Measurements from ENCODE around the gene KLHL22. TPM values are rescaled to one million over a fixed set of nuclear protein-coding genes. Genes with fewer than 3 reads are reported as not detected.

The KLHL22 gene
- total and polyA plus RNA-seq, 4 donors, result 12.1 to 28.3 (median 18.8) TPM

DNA sequence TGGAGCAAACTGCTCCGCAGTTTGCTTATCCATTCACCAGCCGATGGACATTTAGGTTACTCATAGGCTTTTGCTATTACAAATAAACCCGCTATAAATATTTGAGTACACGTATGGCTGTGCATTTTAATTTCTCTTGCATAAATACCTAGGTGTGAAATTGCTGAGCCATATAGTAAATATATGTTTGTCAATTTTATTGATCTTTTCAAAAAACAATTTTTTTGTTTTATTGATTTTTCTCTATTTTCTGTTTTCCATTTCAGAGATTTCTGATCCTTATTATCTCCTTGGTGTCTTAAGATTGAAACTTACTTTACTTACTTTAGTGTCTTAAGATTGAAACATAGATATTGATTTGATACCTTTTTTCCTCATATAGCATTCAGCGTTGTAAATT is 97.2 kb downstream of the KLHL22 start:
- TF ChIP-seq, protein P1, sequence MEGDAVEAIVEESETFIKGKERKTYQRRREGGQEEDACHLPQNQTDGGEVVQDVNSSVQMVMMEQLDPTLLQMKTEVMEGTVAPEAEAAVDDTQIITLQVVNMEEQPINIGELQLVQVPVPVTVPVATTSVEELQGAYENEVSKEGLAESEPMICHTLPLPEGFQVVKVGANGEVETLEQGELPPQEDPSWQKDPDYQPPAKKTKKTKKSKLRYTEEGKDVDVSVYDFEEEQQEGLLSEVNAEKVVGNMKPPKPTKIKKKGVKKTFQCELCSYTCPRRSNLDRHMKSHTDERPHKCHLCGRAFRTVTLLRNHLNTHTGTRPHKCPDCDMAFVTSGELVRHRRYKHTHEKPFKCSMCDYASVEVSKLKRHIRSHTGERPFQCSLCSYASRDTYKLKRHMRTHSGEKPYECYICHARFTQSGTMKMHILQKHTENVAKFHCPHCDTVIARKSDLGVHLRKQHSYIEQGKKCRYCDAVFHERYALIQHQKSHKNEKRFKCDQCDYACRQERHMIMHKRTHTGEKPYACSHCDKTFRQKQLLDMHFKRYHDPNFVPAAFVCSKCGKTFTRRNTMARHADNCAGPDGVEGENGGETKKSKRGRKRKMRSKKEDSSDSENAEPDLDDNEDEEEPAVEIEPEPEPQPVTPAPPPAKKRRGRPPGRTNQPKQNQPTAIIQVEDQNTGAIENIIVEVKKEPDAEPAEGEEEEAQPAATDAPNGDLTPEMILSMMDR (IDR thresholded peaks at IDR 0.05; ENCODE audit: control extremely low read depth, extremely low read depth), result no peak
- peaks cover 0 to 33% (median 8%) of the 10 kb centered on the region in 5 donors for H3K4me1 ChIP-seq (ENCODE audit: control insufficient read depth in 5 of 5, insufficient read depth in 5 of 5, low read length in 5 of 5)
- no peaks in the 10 kb centered on the region for H3K27me3 ChIP-seq (ENCODE audit: control insufficient read depth in 3 of 3, insufficient read depth in 3 of 3, low read length in 2 of 3)
- no peak overlapping the region for H3K4me3 ChIP-seq
- no peak overlapping the region for H3K27ac ChIP-seq (ENCODE audit: low read depth in 1 of 2, low read length in 1 of 2)
- peaks cover 0 to 15% (median 10%) of the 10 kb centered on the region in 4 donors for H3K36me3 ChIP-seq (ENCODE audit: control insufficient read depth in 4 of 4, insufficient read depth in 4 of 4, low read length in 4 of 4)
- no peak for ATAC-seq (ENCODE audit: insufficient read depth, low FRiP score)
- H3K9me3 ChIP-seq (ENCODE audit: control insufficient read depth in 4 of 4, insufficient read depth in 3 of 4, low read length in 3 of 4), result no peaks in the 10 kb centered on the region
- DNase-seq, result no peak
- no peak overlapping the region for H3K9ac ChIP-seq (ENCODE audit: insufficient read depth in 1 of 2, low read length in 2 of 2)
- WGBS, 2 donors, result 96 to 98% methylated on average over 5 of the region's 5 CpGs

DNA sequence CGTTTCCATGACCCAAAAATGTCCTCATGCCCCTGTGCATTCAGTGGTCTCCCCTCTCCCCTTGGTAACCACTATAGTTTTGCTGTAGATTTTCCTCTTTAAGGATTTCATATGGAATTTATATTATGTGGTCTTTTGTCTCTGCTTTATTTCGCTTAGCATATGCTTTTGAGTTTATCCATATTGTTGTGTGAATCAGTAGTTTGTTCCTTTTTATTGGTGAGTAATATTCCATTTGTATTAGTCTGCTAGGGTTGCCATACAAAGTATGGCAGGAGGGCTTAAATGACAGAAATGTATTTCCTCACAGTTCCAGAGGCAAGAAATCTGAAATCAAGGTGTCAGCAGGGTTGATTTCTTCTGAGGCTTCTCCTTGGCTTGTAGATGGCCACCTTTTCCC is 98.1 kb downstream of the KLHL22 start:
- no peak overlapping the region for H3K9ac ChIP-seq (ENCODE audit: insufficient read depth in 1 of 2, low read length in 2 of 2)
- H3K36me3 ChIP-seq (ENCODE audit: control insufficient read depth in 4 of 4, insufficient read depth in 4 of 4, low read length in 4 of 4), result peaks cover 0 to 10% (median 5%) of the 10 kb centered on the region in 4 donors
- H3K9me3 ChIP-seq (ENCODE audit: control insufficient read depth in 4 of 4, insufficient read depth in 3 of 4, low read length in 3 of 4), result no peaks in the 10 kb centered on the region
- no peak overlapping the region for H3K4me3 ChIP-seq
- 86 to 87% methylated on average over 2 of the region's 2 CpGs for WGBS, 2 donors
- no peaks in the 10 kb centered on the region for H3K27me3 ChIP-seq (ENCODE audit: control insufficient read depth in 3 of 3, insufficient read depth in 3 of 3, low read length in 2 of 3)
- no peak for ATAC-seq (ENCODE audit: insufficient read depth, low FRiP score)
- TF ChIP-seq, protein P1 (IDR thresholded peaks at IDR 0.05; ENCODE audit: control extremely low read depth, extremely low read depth), result no peak
- peaks cover 0 to 36% (median 8%) of the 10 kb centered on the region in 5 donors for H3K4me1 ChIP-seq (ENCODE audit: control insufficient read depth in 5 of 5, insufficient read depth in 5 of 5, low read length in 5 of 5)
- no peak for DNase-seq
- H3K27ac ChIP-seq (ENCODE audit: low read depth in 1 of 2, low read length in 1 of 2), result no peak overlapping the region

DNA sequence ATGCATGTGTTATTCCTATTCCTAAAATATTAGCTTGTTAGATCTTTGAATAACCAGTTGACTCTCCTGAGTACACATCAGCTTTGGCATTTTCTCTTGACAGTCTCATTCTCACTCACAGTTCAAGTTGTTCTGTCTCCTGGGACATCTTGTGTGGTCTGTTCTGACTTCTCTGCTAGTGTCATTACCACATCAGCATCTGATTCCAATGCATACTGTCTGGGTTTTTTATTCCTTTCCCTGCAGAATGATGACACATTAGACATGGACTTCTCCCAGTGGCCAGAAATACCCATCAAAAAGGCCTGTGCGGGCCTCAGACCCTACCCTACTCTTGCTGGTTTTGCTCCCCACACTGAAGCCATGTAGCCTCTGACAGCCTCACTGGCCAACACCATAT is 99.0 kb downstream of the KLHL22 start:
- H3K27ac ChIP-seq (ENCODE audit: low read depth in 1 of 2, low read length in 1 of 2), result no peak overlapping the region
- no peak overlapping the region for H3K9ac ChIP-seq (ENCODE audit: insufficient read depth in 1 of 2, low read length in 2 of 2)
- H3K9me3 ChIP-seq (ENCODE audit: control insufficient read depth in 4 of 4, insufficient read depth in 3 of 4, low read length in 3 of 4), result no peaks in the 10 kb centered on the region
- H3K4me3 ChIP-seq, result no peak overlapping the region
- DNase-seq, result peak in 2 of 3 donors; percentile 4 to 41
- H3K4me1 ChIP-seq (ENCODE audit: control insufficient read depth in 5 of 5, insufficient read depth in 5 of 5, low read length in 5 of 5), result peaks cover 0 to 36% (median 8%) of the 10 kb centered on the region in 5 donors
- peaks cover 0 to 5% (median 3%) of the 10 kb centered on the region in 4 donors for H3K36me3 ChIP-seq (ENCODE audit: control insufficient read depth in 4 of 4, insufficient read depth in 4 of 4, low read length in 4 of 4)
- no peaks in the 10 kb centered on the region for H3K27me3 ChIP-seq (ENCODE audit: control insufficient read depth in 3 of 3, insufficient read depth in 3 of 3, low read length in 2 of 3)
- 91% methylated on average over 1 of the region's 1 CpG for WGBS, 2 donors
- no peak for ATAC-seq (ENCODE audit: insufficient read depth, low FRiP score)
- TF ChIP-seq, protein P1 (IDR thresholded peaks at IDR 0.05; ENCODE audit: control extremely low read depth, extremely low read depth), result no peak

DNA sequence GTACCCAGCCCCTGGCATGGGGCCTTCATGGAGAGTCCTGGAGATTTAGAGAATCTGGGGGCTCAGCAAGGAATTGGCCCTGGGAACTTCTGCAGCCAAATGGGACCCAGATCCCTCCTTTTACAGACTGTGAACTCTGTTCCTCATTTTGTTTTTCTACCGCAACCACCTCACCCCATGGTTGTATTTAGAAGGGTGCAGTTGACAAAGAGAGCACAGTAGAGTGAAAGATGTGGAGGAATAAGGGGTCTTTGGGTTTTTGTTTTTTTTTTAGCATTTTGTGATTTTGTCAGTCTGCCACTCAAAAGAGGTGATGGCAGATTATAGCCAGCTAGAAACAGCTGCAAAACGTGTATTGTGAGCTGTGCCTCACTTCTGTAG is 99.7 kb downstream of the KLHL22 start:
- peaks cover 0 to 36% (median 8%) of the 10 kb centered on the region in 5 donors for H3K4me1 ChIP-seq (ENCODE audit: control insufficient read depth in 5 of 5, insufficient read depth in 5 of 5, low read length in 5 of 5)
- DNase-seq, result peak in 1 of 3 donors; percentile 7
- H3K36me3 ChIP-seq (ENCODE audit: control insufficient read depth in 4 of 4, insufficient read depth in 4 of 4, low read length in 4 of 4), result peaks cover 0 to 3% (median 0%) of the 10 kb centered on the region in 4 donors
- no peak overlapping the region for H3K9ac ChIP-seq (ENCODE audit: insufficient read depth in 1 of 2, low read length in 2 of 2)
- H3K27me3 ChIP-seq (ENCODE audit: control insufficient read depth in 3 of 3, insufficient read depth in 3 of 3, low read length in 2 of 3), result no peaks in the 10 kb centered on the region
- WGBS, 2 donors, result 32 to 48% methylated on average over 2 of the region's 2 CpGs
- H3K4me3 ChIP-seq, result no peak overlapping the region
- H3K27ac ChIP-seq (ENCODE audit: low read depth in 1 of 2, low read length in 1 of 2), result no peak overlapping the region
- no peaks in the 10 kb centered on the region for H3K9me3 ChIP-seq (ENCODE audit: control insufficient read depth in 4 of 4, insufficient read depth in 3 of 4, low read length in 3 of 4)
- TF ChIP-seq, protein P1 (IDR thresholded peaks at IDR 0.05; ENCODE audit: control extremely low read depth, extremely low read depth), result no peak
- ATAC-seq (ENCODE audit: insufficient read depth, low FRiP score), result no peak

Data from lung (tissue), 12 donors.